K562 (cell line): ENCODE data around the gene TTC39A. TPM values are rescaled to one million over a fixed set of nuclear protein-coding genes. Genes with fewer than 3 reads are reported as not detected.

ENCODE experiments used
- ATAC-seq: fragments of 200-7000 bp; cut with Tn5 transposase; 3 replicates; pipeline ENCODE4 v1.9.1; 2020; ENCODE audit warnings: moderate library complexity
- BruUV-seq: library from RNA; stranded (reverse); fragments of 400-500 nt; replicated peaks from 2 replicates; lab custom pipeline; 2021; lab: Mats Ljungman, UMichigan
- CTCF ChIA-PET: fragments of 300-600 bp; formaldehyde crosslinking; extraction: SDS; loops from one replicate; lab custom pipeline; 2021; ENCODE audit warnings: low intra/inter-chr PET ratio; lab: Yijun Ruan, JAX
- POLR2A ChIA-PET: fragments of 300-600, 350-650 bp; sonication (Branson Sonifier 250); formaldehyde crosslinking; extraction: SDS; loops from one replicate; lab custom pipeline; 2021; ENCODE audit warnings: antibody characterized with exemption, inconsistent platforms; lab: Yijun Ruan, JAX
- DNase-seq, 4 experiments: peaks; one replicate each; pipeline versions ENCODE4 v3.0.0 to v3.0.0-alpha.2; 2011 to 2018; ENCODE audit warnings: low spot score in 3 of 4, mixed read lengths in 3 of 4; ENCODE audit errors: extremely low read depth in 1 of 4
- FAIRE-seq: peaks from 2 replicates; lab custom pipeline; 2011; peaks lifted over from hg19 to GRCh38; lab: Jason Lieb, UNC
- H2AFZ ChIP-seq: 2 replicates; pipeline ENCODE4 v1.6.0; 2011; ENCODE audit warnings: low read depth, low read length, control low read depth, inconsistent platforms
- H3K27ac ChIP-seq: fragments of 200-600 bp; 3 replicates; pipeline ENCODE4 v1.8.0; 2011; ENCODE audit warnings: low read depth, mild to moderate bottlenecking, control low read depth, inconsistent platforms, low read length, moderate library complexity, mixed read lengths; ENCODE audit errors: extremely low read depth
- H3K27me3 ChIP-seq, 2 experiments: fragments of 300-600 bp in 1 of 2; 2 replicates in 1 of 2; 3 replicates in 1 of 2; pipeline versions ENCODE4 v1.6.0 to v1.8.0; 2011; ENCODE audit warnings: inconsistent platforms in 2 of 2, low read length in 2 of 2, mild to moderate bottlenecking in 1 of 2, mixed read lengths in 1 of 2, moderate library complexity in 1 of 2; ENCODE audit not compliant: control insufficient read depth in 2 of 2, insufficient read depth in 2 of 2
- H3K36me3 ChIP-seq: fragments of 300-600 bp; 3 replicates; pipeline ENCODE4 v1.8.0; 2011; ENCODE audit warnings: mild to moderate bottlenecking, low read length, inconsistent platforms; ENCODE audit not compliant: control insufficient read depth, insufficient read depth
- H3K4me1 ChIP-seq, 2 experiments: fragments of 200-600 bp in 1 of 2; replicated peaks in 1 of 2; 2 replicates in 1 of 2; 3 replicates in 1 of 2; pipeline versions ENCODE4 v1.5.1 to v1.8.0; 2011; ENCODE audit warnings: inconsistent platforms in 2 of 2, low read length in 2 of 2, mild to moderate bottlenecking in 1 of 2, mixed read lengths in 1 of 2, moderate library complexity in 1 of 2; ENCODE audit not compliant: control insufficient read depth in 2 of 2, insufficient read depth in 2 of 2
- H3K4me2 ChIP-seq: 2 replicates; pipeline ENCODE4 v1.6.1; 2011; ENCODE audit warnings: low read length, control low read depth, inconsistent platforms, mixed read lengths; ENCODE audit not compliant: insufficient read depth
- H3K4me3 ChIP-seq: fragments of 200-600 bp; sonication (generic), shearing (Covaris generic); 2 replicates; pipeline ENCODE4 v1.5.1; 2016; ENCODE audit warnings: control low read depth, inconsistent platforms
- H3K79me2 ChIP-seq: fragments of 200-600 bp; 3 replicates; pipeline ENCODE4 v1.8.0; 2011; ENCODE audit warnings: low read length, inconsistent platforms; ENCODE audit not compliant: control insufficient read depth, insufficient read depth
- H3K9ac ChIP-seq, 2 experiments: 2 replicates each; pipeline versions ENCODE4 v1.6.0 to v1.6.1; 2011; ENCODE audit warnings: low read depth in 2 of 2, low read length in 2 of 2, control low read depth in 1 of 2, inconsistent platforms in 1 of 2, mild to moderate bottlenecking in 1 of 2, mixed read lengths in 1 of 2; ENCODE audit not compliant: insufficient read depth in 1 of 2
- H3K9me1 ChIP-seq: one replicate; pipeline ENCODE4 v1.6.0; 2011; ENCODE audit warnings: inconsistent platforms, mild to moderate bottlenecking, low read length, moderate library complexity; ENCODE audit not compliant: control insufficient read depth, insufficient read depth
- H3K9me3 ChIP-seq: replicated peaks from 2 replicates; pipeline ENCODE4 v1.5.1; 2011; ENCODE audit warnings: low read depth, low read length, inconsistent platforms; ENCODE audit not compliant: control insufficient read depth, insufficient read depth
- H4K20me1 ChIP-seq: replicated peaks from 2 replicates; pipeline ENCODE4 v1.6.1; 2011; ENCODE audit warnings: low read length, inconsistent platforms, mixed read lengths; ENCODE audit not compliant: control insufficient read depth, insufficient read depth
- BRF1 ChIP-seq: IDR thresholded peaks from 3 replicates; pipeline ENCODE4 v1.6.1; 2011; ENCODE audit warnings: borderline replicate concordance, mild to moderate bottlenecking; ENCODE audit not compliant: insufficient read length; ENCODE audit errors: extremely low read depth
- CHD2 ChIP-seq: IDR thresholded peaks from 2 replicates; pipeline ENCODE4 v1.6.1; 2011; ENCODE audit warnings: low read depth, low read length
- CREB1 ChIP-seq, 2 experiments: sonication (generic) in 1 of 2; formaldehyde crosslinking in 1 of 2; IDR thresholded peaks; 2 replicates each; pipeline versions ENCODE4 v1.6.1 to v1.8.0; 2012 to 2022; ENCODE audit warnings: inconsistent platforms in 1 of 2, mild to moderate bottlenecking in 1 of 2, missing genetic modification reagents in 1 of 2, moderate library complexity in 1 of 2
- EWSR1 ChIP-seq: fragments of 450-650 bp; IDR thresholded peaks from 2 replicates; pipeline ENCODE4 v1.6.1; 2018; ENCODE audit warnings: borderline replicate concordance, mild to moderate bottlenecking, low read depth, moderate library complexity; ENCODE audit not compliant: partially characterized antibody
- GABPB1 ChIP-seq: sonication (generic); formaldehyde crosslinking; IDR thresholded peaks from 2 replicates; pipeline ENCODE4 v1.8.0; 2022; ENCODE audit warnings: mild to moderate bottlenecking, missing genetic modification reagents
- MXI1 ChIP-seq: IDR thresholded peaks from 2 replicates; pipeline ENCODE4 v1.6.1; 2011; ENCODE audit warnings: low read depth, mild to moderate bottlenecking, improper control_type of control experiment, low read length
- NFYB ChIP-seq: IDR thresholded peaks from 2 replicates; pipeline ENCODE4 v1.6.1; 2011; ENCODE audit warnings: mild to moderate bottlenecking, moderate library complexity; ENCODE audit not compliant: insufficient read length; ENCODE audit errors: extremely low read depth
- SAFB2 ChIP-seq: fragments of 200-400 bp; formaldehyde crosslinking; IDR thresholded peaks from 2 replicates; pipeline ENCODE4 v1.6.1; 2018; ENCODE audit warnings: borderline replicate concordance, low read length, low read depth, moderate library complexity; ENCODE audit not compliant: severe bottlenecking
- SIRT6 ChIP-seq: IDR thresholded peaks from one replicate; pipeline ENCODE4 v1.6.1; 2012; ENCODE audit warnings: low read depth, mild to moderate bottlenecking, control low read depth, inconsistent platforms, low read length, moderate library complexity
- ZNF263 ChIP-seq: sonication (generic); formaldehyde crosslinking; IDR thresholded peaks from 2 replicates; pipeline ENCODE4 v1.8.0; 2022; ENCODE audit warnings: mild to moderate bottlenecking, missing genetic modification reagents, borderline replicate concordance
- ZNF76 ChIP-seq: fragments of 250-450 bp; sonication (Bioruptor Pico); IDR thresholded peaks from 2 replicates; pipeline ENCODE4 v1.4.0; 2020; ENCODE audit warnings: mild to moderate bottlenecking, moderate library complexity, borderline replicate concordance
- WGBS: fragments of 100-300 bp; shearing (Covaris generic); methylation state at CpG from one replicate; pipeline ENCODE4 v1.1.6; 2016; ENCODE audit warnings: low coverage, mixed read lengths; ENCODE audit not compliant: insufficient coverage; ENCODE audit errors: missing lambda C conversion rate; 5-methylcytosine and 5-hydroxymethylcytosine counted together
- in situ Hi-C: fragments of 300-500 bp; cut with MboI; formaldehyde crosslinking; loops from 4 replicates; pipeline ENCODE4 v1.15.0; 2018; ENCODE audit warnings: inconsistent platforms, mixed read lengths
- intact Hi-C: fragments of 100-400 bp; cut with micrococcal nuclease; formaldehyde crosslinking; loops from 2 replicates; pipeline ENCODE4 v1.14.2; 2022
- polyA plus RNA-seq, 8 experiments: library from polyadenylated mRNA; depleted of rRNA in 4 of 8; stranded (reverse) in 5 of 8; unstranded in 3 of 8; fragments of >200 nt; fragmentation: Nextera tagmentation in 2 of 8; fragmentation: Illumina TruSeq in 1 of 8; extraction: Ambion mirVana in 2 of 8; extraction: Trizol in 1 of 8; gene quantifications; 2 replicates each; pipeline versions ENCODE4 v1.2.1 to v1.2.3, GENCODE V29; 2011 to 2014; ENCODE audit warnings: inconsistent platforms in 1 of 8, missing spikeins in 1 of 8
- total RNA-seq, 7 experiments: library from RNA; depleted of rRNA in 6 of 7; stranded (reverse); fragments of >200 nt in 6 of 7; fragmentation: Illumina TruSeq in 2 of 7; extraction: Trizol in 2 of 7; gene quantifications; 2 replicates each; pipeline versions ENCODE4 v1.2.1 to v1.2.3, GENCODE V29; 2011 to 2021; ENCODE audit warnings: low replicate concordance in 1 of 7

The TTC39A gene
- total and polyA plus RNA-seq, 9 of the 15 experiments (the other 6 are each of a cell fraction or from before 2014, with no cell fraction given): 0.18 to 0.82 (median 0.35) TPM

GRCh38 chr1:51283979-51284378, 46.4 kb downstream of the TTC39A start:
- no peak; the same call in 2 of the 3 replicates for ATAC-seq
- ChIA-PET POLR2A (interaction anchor here (1.0 kb wide), 1 partner anchor 42 kb away, joined by 4 read pairs; no protein-coding TSS in a partner anchor), CTCF (no interaction called here)
- intact Hi-C loops (loop anchor here (2.0 to 10.0 kb wide), 3 partner anchors 47 to 919 kb away; partner anchors contain the start of gene RNF11), in situ Hi-C loops (no loop called here)
- Histone ChIP-seq H3K27ac (no peak overlapping the region), H3K4me2 (no peak overlapping the region), H3K9me1 (peaks cover 2% of the 10 kb centered on the region), H3K27me3 (no peaks in the 10 kb centered on the region), H3K9me3 (no peaks in the 10 kb centered on the region), H3K36me3 (no peaks in the 10 kb centered on the region), H3K79me2 (no peaks in the 10 kb centered on the region), H3K4me1 (peaks cover 23 to 30% of the 10 kb centered on the region in 2 experiments; a peak in 4 of 5 replicates), H3K9ac (no peak overlapping the region), H4K20me1 (no peaks in the 10 kb centered on the region; the same call in 1 of the 2 replicates), H3K4me3 (no peak overlapping the region), H2AFZ (no peak overlapping the region)
- 14% methylated on average over 5 of the region's 5 CpGs for WGBS
- no TSS peak for BruUV-seq
- no peak for FAIRE-seq
- TF ChIP-seq GABPB1: 0 out of 2 replicates have a peak, but pooled peaks have one; percentile 12
- TF ChIP-seq NFYB: no peak
- TF ChIP-seq SAFB2: no peak
- TF ChIP-seq BRF1: no peak
- no peak for TF ChIP-seq CHD2
- TF ChIP-seq ZNF76: no peak
- TF ChIP-seq MXI1: no peak
- no peak for TF ChIP-seq EWSR1
- no peak for TF ChIP-seq ZNF263 (CRISPR knock-in tag)
- TF ChIP-seq SIRT6: no peak
- no peak for TF ChIP-seq CREB1 (IDR thresholded peaks at IDR 0.05)
- TF ChIP-seq CREB1 (CRISPR knock-in tag; IDR thresholded peaks at IDR 0.05): 0 out of 2 replicates have a peak, but pooled peaks have one; percentile 13
- DNase-seq: no peak
